T follicular helper cell (primary cell): ENCODE results near the gene TMEM190.

Source experiments
- DNase-seq: peaks from one replicate; pipeline ENCODE4 v3.0.0-alpha.2; 2020; ENCODE audit warnings: low read depth

Gene TMEM190

GRCh38 chr19:55370305-55370988 is 6.2 kb upstream of the TMEM190 start, which contains the start of gene IL11:
Gene IL11 (minus strand): TSS chr19:55370463. CDS start chr19:55370310, 153 bp downstream.
- no peak for DNase-seq

DNA sequence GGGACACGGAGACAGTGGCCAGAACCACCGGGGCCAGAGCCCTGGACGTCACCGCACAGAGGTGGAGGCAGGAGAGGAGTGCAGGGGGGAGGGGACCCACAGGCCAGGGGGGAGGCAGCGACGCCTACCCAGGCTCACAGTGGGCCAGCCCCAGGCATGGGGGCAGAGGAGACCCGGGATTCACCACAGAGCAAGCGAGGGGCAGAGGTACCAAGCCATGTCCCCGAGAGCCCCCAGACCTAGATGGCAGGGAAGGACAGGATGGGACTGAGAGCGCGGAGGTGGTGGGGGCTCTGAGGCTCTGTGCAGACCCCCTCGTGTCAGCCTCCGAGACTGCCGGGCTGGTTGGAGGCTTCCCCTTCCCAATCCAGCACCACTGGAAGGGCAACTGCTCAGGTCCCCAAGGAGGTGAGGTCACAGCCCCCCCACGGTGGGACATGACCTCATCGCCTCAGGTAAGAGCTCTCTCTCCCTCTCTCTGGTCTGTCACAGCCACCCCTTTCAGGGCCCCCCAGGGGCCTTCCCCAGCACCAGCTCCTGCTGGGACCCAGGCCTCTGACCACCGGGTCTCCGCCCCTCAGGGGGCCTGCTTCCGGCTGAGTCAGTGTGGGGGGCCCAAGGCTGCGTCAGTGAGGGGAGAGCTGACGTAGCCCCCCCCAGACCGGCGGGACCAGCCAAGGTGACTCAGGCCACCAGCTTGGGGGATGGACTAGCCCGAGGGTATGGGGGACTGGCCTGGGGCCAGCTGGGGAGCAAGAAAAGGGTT is 4.1 kb upstream of the TMEM190 start:
- DNase-seq: no peak

DNA sequence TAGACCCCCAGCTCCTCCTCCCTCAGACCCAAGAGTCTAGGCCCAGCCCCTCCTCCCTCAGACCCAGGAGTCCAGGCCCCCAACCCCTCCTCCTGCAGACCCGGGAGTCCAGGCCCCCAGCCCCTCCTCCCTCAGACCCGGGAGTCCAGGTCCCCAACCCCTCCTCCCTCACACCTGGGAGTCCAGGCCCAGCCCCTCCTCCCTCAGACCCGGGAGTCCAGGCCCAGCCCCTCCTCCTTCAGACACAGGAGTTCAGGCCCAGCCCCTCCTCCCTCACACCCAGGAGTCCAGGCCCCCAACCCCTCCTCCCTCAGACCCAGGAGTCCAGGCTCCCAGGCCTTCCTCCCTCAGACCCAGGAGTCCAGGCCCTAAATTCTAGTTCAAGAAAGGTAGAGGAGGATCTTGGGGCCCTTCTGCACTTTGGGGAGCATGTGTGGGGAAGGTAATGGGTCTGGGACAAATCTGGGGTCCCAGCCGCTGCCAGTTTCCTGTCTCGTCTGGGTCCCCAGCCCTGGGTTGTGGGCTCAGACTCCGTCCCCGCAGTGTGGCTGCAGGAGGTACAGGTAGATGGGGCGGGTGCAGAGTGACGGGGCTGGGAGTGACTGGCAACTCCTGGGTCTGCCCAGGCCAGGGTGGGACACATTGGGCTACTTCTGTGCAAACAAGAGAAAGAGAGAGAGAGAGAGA is 3.2 kb upstream of the TMEM190 start:
- DNase-seq: no peak

DNA sequence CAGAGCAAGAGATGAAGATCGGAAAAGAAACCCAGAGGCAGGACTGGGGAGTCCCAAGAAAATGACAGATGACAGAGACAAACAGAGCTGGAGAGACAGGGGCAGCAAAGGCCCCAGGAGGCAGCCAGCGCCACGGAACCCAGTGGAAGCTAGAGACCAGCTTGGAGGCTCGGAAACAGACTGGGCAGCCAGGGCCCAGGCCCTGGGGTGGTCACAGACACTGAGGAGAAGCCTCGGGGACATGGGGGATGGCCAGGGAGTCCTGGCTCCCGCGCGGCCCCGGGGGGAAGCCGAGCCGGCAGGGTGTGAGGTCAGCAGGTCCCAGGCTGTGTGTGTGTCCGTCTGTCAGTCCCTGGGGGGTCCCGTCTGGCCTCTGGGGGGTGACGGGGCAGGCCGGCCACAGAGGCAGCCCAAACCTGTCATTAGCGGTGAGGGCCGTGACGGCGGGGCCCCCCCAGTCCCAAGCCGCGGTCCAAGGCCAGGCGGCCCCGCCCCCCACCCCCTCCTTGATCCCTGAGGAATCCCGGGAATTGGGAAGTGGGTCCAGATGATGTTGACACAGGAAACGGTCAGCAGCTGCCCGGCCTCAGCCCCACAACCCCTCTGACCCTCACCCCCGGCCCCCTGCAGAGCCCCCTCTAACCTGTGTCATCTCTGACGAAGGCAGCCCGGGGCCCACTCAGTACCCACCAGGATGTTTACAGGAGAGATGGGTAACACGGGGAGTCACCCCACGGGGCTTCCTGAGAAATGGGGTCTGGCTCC is 2.5 kb upstream of the TMEM190 start:
- DNase-seq: no peak

GRCh38 chr19:55377356-55378131 is 918 bp downstream of the TMEM190 start:
- no peak for DNase-seq

DNA sequence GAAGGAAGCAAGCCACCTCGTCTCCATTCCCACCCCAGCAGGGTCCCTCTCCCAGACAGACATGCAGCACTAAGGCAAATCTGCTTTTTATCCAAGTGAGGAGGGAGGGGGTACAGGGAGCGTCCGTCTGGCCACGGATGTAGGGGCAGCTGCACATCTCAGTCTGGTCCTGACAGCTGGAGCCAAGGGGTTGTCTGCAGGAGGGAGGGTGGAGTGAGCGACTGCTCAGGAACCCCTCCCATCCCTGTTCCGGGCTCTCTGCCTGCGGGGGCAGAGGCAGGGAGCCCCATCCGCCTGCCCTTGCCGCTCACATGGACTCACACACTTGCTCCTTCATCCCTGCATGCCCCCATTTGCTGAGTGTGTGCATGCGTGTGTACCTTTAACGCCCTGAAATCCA is 2.5 kb downstream of the TMEM190 start:
- DNase-seq: no peak

DNA sequence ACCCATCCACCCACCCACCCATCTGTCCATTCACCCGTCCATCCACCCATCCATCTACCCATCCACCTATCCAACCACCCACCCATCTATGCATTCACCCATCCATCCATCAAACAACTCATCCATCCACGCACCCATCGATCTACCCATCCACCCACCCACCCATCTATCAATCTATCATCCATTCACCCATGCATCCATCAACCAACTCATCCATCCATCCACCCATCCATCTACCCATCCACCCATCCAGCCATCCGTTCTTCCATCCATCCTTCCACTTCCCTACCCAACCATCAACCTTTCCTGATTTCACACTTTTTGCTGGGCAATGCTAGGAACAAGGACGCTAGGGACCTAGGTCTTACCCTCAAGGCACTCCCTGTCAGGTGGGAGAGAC is 5.4 kb downstream of the TMEM190 start:
- DNase-seq: no peak

DNA sequence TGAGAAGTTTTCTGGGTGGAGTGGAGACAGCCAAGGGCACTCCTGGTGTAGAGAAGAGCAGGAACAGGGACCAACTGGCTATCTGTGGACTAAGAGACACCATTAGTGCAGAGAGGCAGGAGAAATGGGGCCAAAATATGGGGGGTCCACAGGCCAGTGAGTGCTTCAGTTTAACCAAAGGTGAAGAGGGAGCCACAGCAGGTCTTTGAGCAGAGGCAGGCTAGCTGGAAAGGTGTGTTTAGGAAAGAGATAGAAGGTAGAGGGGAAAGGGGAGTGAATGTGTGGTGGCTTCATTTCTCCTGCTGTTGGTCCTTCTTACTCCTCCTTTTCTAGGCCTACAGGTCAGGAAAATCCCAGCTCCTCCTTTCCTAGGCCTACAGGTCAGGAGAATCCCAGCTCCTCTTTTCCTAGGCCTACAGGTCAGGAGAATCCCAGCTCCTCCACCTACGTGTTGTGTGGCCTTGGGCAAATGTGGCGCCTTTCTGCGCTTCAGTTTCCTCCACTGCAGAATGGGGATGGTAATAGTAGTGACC is 6.0 kb downstream of the TMEM190 start:
- DNase-seq: no peak

DNA sequence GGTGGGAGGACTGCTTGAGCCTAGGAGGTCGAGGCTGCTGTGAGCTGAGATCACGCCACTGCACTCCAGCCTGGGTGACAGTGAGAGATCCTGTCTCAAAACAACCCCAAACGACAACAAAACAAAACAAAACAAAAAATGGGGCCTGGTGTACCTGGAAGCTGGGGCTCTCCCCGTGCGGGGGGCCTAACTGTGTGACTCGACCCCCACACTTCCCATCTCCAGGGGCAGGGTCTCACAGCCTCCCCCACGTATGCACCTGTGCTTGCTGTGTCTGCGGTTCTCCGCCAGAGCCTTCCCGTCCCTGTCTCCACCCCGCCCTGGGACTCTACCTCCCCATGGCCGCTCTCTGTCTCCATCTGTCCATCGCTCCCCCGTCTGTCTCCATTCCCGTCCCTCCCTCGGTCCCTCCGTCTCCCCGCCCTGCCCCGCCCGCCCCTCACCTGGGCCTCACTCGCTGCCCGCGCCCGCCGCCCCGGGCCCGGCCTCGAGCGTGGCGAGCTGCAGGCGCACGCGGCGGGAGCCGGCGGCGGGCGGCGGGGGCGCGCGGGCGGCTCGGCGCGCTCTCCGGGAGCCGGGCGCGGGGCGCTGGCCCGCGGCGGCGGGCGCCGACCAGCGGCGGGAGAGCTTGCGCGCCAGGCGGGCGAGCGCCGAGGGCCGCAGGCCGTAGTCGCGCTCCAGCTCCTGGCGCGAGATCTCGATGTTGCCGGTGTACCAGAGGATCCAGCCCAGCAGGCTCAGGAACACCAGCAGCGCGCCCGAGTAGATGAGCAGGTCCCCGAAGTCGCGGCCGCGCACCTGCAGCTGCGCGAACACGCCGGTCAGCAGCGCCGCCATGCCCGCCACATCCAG is 6.9 kb downstream of the TMEM190 start:
- DNase-seq: no peak

- no peak for DNase-seq
Observed at GRCh38 chr19:55384131-55384919, 7.7 kb downstream of the TMEM190 start, which contains the start of gene TMEM238. Gene TMEM238 (minus strand): TSS chr19:55384292. CDS start chr19:55384259, 33 bp downstream.

DNA sequence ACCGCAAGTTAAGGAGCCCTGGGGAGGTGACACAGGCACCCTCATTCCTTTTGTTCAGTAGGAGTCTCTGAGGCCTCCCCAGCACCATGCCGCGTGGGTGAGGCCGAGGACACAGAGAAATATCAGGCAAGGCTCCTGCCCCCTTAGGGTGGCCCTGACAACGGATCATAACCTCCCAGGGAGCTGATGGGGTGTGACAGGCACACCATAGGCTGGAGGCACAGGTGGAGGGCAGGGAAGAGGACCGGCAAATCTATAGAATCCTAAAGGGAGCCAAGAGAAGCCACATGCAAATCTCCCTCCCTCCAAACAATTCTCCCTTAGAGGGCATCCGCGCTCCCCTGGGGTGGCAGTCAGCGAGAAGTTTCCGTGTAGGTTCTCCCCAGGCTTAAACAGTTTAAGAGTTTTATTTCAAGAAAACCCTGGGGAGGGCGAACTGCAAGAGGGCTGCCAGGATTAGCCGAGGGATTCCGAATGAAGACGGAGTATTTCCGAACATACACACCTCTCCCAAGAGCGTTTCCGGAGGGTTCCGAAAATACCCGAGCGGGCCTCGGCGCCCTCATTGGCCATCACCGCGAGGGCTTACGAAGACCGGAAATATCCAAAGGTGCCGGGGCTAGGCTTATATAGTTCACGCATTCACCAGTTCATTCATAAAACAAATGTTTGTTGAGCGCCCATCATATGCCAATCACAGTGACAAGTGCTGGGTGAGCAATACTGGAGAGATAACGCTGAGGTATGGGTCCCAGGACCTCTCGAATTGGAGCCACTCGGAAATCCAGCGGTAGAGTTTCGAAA is 8.5 kb downstream of the TMEM190 start:
- peak; percentile 96 for DNase-seq

- peak; percentile 97 for DNase-seq
Observed at GRCh38 chr19:55385724-55386492, 9.3 kb downstream of the TMEM190 start, which contains the start of gene RPL28. Gene RPL28 (plus strand): TSS chr19:55385932. CDS start chr19:55386358, 426 bp downstream.

- no peak for DNase-seq
Observed at GRCh38 chr19:55386493-55386971, 9.9 kb downstream of the TMEM190 start.

DNA sequence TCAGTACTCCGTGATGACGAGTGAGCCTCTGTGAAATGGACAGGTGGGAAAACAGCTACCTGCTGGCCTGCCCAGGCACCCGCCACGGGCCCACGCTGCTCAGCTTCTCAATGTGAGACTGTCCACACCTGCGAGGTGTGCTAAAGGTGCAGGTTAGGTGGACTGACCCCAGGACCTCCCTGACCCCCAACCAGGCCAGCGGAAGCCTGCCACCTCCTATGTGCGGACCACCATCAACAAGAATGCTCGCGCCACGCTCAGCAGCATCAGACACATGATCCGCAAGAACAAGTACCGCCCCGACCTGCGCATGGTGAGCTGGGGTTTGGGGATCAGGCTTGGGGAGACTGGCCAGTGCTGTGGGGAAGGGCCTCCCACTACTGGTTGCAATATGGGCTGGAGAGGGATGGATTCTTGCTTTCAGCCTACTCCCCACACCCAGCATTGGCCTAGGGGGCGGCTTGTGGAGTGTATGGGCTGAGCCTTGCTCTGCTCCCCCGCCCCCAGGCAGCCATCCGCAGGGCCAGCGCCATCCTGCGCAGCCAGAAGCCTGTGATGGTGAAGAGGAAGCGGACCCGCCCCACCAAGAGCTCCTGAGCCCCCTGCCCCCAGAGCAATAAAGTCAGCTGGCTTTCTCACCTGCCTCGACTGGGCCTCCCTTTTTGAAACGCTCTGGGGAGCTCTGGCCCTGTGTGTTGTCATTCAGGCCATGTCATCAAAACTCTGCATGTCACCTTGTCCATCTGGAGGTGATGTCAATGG is 11.3 kb downstream of the TMEM190 start:
- no peak for DNase-seq

- DNase-seq: no peak
Observed at GRCh38 chr19:55389386-55390317, 13.0 kb downstream of the TMEM190 start.
